GM06990 (cell line): Measurements from ENCODE around the gene FAM53B.

Experiments used
- DNase-seq: peaks from one replicate; pipeline ENCODE4 v3.0.0-alpha.2; 2011; ENCODE audit not compliant: insufficient read length; ENCODE audit errors: extremely low read depth
- H3K27me3 ChIP-seq: replicated peaks from 2 replicates; pipeline ENCODE4 v1.6.0; 2011; ENCODE audit warnings: low read length; ENCODE audit not compliant: control insufficient read depth, insufficient read depth
- H3K36me3 ChIP-seq: 2 replicates; pipeline ENCODE4 v1.5.1; 2011; ENCODE audit warnings: low read length; ENCODE audit not compliant: control insufficient read depth, insufficient read depth
- H3K4me3 ChIP-seq: replicated peaks from 2 replicates; pipeline ENCODE4 v1.5.1; 2011; ENCODE audit warnings: low read depth, mild to moderate bottlenecking, control low read depth, low read length
- CTCF ChIP-seq: IDR thresholded peaks from 2 replicates; pipeline ENCODE4 v1.5.1; 2011; ENCODE audit warnings: low read length, control low read depth, mild to moderate bottlenecking, inconsistent platforms; ENCODE audit not compliant: insufficient read depth, poor library complexity, severe bottlenecking

FAM53B gene

GRCh38 chr10:124659380-124659779 is 84.8 kb downstream of the FAM53B start:
- DNase-seq: no peak
- Histone ChIP-seq H3K4me3 (no peak overlapping the region), H3K27me3 (no peaks in the 10 kb centered on the region), H3K36me3 (no peaks in the 10 kb centered on the region; the same call in none of the 2 replicates)
- TF ChIP-seq CTCF: no peak

- no peak for TF ChIP-seq CTCF
- DNase-seq: no peak
- H3K4me3 ChIP-seq: no peak overlapping the region
- no peaks in the 10 kb centered on the region; the same call in 1 of the 2 replicates for H3K36me3 ChIP-seq
- H3K27me3 ChIP-seq: no peaks in the 10 kb centered on the region
Observed at GRCh38 chr10:124658591-124659242, 85.5 kb downstream of the FAM53B start.

- no peaks in the 10 kb centered on the region; the same call in 1 of the 2 replicates for H3K36me3 ChIP-seq
Observed at GRCh38 chr10:124657806-124658205, 86.4 kb downstream of the FAM53B start.

GRCh38 chr10:124656541-124656940 is 87.6 kb downstream of the FAM53B start:
- no peak for TF ChIP-seq CTCF
- Histone ChIP-seq H3K27me3 (no peaks in the 10 kb centered on the region), H3K4me3 (no peak overlapping the region), H3K36me3 (no peaks in the 10 kb centered on the region; the same call in 1 of the 2 replicates)
- DNase-seq: no peak

More at GRCh38 chr10:124657806-124658205, 86.4 kb downstream of the FAM53B start:
- no peak overlapping the region for H3K4me3 ChIP-seq
- no peak for TF ChIP-seq CTCF
- H3K27me3 ChIP-seq: no peaks in the 10 kb centered on the region
- no peak for DNase-seq

- no peak for DNase-seq
- H3K36me3 ChIP-seq: no peaks in the 10 kb centered on the region; the same call in none of the 2 replicates
- H3K4me3 ChIP-seq: no peak overlapping the region
- TF ChIP-seq CTCF: no peak
- H3K27me3 ChIP-seq: no peaks in the 10 kb centered on the region
Observed at GRCh38 chr10:124656113-124656490, 88.1 kb downstream of the FAM53B start.
